SU-DHL-6 (cell line): Measurements from ENCODE around the gene KLK1.

ENCODE experiments used
- H2AFZ ChIP-seq: fragments of 200-600 bp; sonication (generic); 2 replicates; pipeline ENCODE4 v1.6.1; 2014; ENCODE audit warnings: low read depth, mild to moderate bottlenecking, moderate library complexity, mixed read lengths, antibody characterized with exemption, low read length; ENCODE audit not compliant: severe bottlenecking
- H3F3A ChIP-seq: fragments of 200-600 bp; shearing (Covaris generic); 2 replicates; pipeline ENCODE4 v1.6.0; 2016; ENCODE audit warnings: antibody characterized with exemption, mild to moderate bottlenecking; ENCODE audit not compliant: insufficient read depth
- H3K27ac ChIP-seq: fragments of 200-600 bp; sonication (generic); 2 replicates; pipeline ENCODE4 v1.5.1; 2016; ENCODE audit warnings: low read depth, mild to moderate bottlenecking, low read length, moderate library complexity, mixed read lengths
- H3K27me3 ChIP-seq: fragments of 200-600 bp; sonication (generic), shearing (Covaris generic); 2 replicates; pipeline ENCODE4 v1.6.0; 2014; ENCODE audit warnings: mild to moderate bottlenecking, low read length
- H3K36me3 ChIP-seq: fragments of 200-600 bp; sonication (generic); 2 replicates; pipeline ENCODE4 v1.6.1; 2014; ENCODE audit warnings: mild to moderate bottlenecking, low read length, mixed read lengths
- H3K4me2 ChIP-seq: fragments of 300-600, 200-600 bp; shearing (Covaris generic), sonication (generic); 2 replicates; pipeline ENCODE4 v1.6.0; 2014; ENCODE audit warnings: low read length, low read depth, mild to moderate bottlenecking; ENCODE audit not compliant: poor library complexity, severe bottlenecking
- H3K4me3 ChIP-seq: fragments of 200-600 bp; sonication (generic); 2 replicates; pipeline ENCODE4 v1.5.1; 2014; ENCODE audit warnings: antibody characterized with exemption, low read length, mild to moderate bottlenecking, mixed read lengths; ENCODE audit not compliant: insufficient read depth, poor library complexity, severe bottlenecking
- H3K79me2 ChIP-seq: fragments of 200-600 bp; sonication (generic); 2 replicates; pipeline ENCODE4 v1.6.1; 2014; ENCODE audit warnings: mild to moderate bottlenecking, low read length, moderate library complexity; ENCODE audit not compliant: insufficient read depth
- H3K9ac ChIP-seq: fragments of 200-600 bp; sonication (generic); 2 replicates; pipeline ENCODE4 v1.7.0; 2014; ENCODE audit warnings: mild to moderate bottlenecking, low read length
- H3K9me2 ChIP-seq: fragments of 200-600 bp; sonication (generic); replicated peaks from 2 replicates; pipeline ENCODE4 v1.6.1; 2014; ENCODE audit warnings: low read length; ENCODE audit not compliant: insufficient read depth
- H3K9me3 ChIP-seq: fragments of 200-600 bp; sonication (generic); 2 replicates; pipeline ENCODE4 v1.6.1; 2014; ENCODE audit warnings: low read length, mixed read lengths; ENCODE audit not compliant: insufficient read depth
- H4K20me1 ChIP-seq: fragments of 200-600 bp; sonication (generic); 2 replicates; pipeline ENCODE4 v1.6.1; 2014; ENCODE audit warnings: low read depth, mild to moderate bottlenecking, antibody characterized with exemption, low read length, moderate library complexity, mixed read lengths
- EZH2phosphoT487 ChIP-seq: fragments of 200-600 bp; sonication (generic), shearing (Covaris generic); conservative IDR thresholded peaks from 2 replicates; pipeline ENCODE4 v1.6.1; 2018; ENCODE audit warnings: mild to moderate bottlenecking, antibody characterized with exemption, low read length, moderate library complexity, mixed read lengths
- TF ChIP-seq, protein P1 (sequence below): fragments of 200-600 bp; sonication (generic); IDR thresholded peaks from one replicate; pipeline ENCODE4 v1.5.1; 2017; ENCODE audit warnings: antibody characterized with exemption, mild to moderate bottlenecking, low read length, moderate library complexity; ENCODE audit not compliant: insufficient read depth, poor library complexity, severe bottlenecking

Gene KLK1

GRCh38 chr19:50869479-50869878 lies 45.9 kb upstream of the KLK1 start:
- H2AFZ ChIP-seq, result no peak overlapping the region

DNA sequence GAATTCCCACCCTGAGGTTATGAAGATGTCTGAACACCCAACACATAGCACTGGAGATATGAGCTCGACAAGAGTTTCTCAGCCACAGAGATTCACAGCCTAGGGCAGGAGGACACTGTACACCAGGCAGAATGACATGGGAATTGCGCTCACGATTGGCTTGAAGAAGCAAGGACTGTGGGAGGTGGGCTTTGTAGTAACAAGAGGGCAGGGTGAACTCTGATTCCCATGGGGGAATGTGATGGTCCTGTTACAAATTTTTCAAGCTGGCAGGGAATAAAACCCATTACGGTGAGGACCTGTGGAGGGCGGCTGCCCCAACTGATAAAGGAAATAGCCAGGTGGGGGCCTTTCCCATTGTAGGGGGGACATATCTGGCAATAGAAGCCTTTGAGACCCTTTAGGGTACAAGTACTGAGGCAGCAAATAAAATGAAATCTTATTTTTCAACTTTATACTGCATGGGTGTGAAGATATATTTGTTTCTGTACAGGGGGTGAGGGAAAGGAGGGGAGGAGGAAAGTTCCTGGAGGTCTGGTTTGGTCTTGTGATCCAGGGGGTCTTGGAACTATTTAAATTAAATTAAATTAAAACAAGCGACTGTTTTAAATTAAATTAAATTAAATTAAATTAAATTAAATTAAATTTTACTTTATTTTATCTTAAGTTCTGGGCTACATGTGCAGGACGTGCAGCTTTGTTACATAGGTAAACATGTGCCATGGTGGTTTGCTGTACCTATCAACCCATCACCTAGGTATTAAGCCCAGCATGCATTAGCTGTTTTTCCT lies 38.1 kb upstream of the KLK1 start:
- Histone ChIP-seq H3K79me2 (no peaks in the 10 kb centered on the region), H3K27me3 (no peaks in the 10 kb centered on the region)

More at GRCh38 chr19:50869479-50869878, 45.9 kb upstream of the KLK1 start:
- Histone ChIP-seq H3K79me2 (no peaks in the 10 kb centered on the region), H3K9me3 (no peaks in the 10 kb centered on the region), H3K9me2 (no peaks in the 10 kb centered on the region), H3K27me3 (no peaks in the 10 kb centered on the region), H3K36me3 (no peaks in the 10 kb centered on the region), H3K4me3 (no peak overlapping the region), H4K20me1 (no peaks in the 10 kb centered on the region), H3K4me2 (no peak overlapping the region), H3K9ac (no peak overlapping the region), H3F3A (no peaks in the 10 kb centered on the region), H3K27ac (no peak overlapping the region)
- TF ChIP-seq, protein P1, sequence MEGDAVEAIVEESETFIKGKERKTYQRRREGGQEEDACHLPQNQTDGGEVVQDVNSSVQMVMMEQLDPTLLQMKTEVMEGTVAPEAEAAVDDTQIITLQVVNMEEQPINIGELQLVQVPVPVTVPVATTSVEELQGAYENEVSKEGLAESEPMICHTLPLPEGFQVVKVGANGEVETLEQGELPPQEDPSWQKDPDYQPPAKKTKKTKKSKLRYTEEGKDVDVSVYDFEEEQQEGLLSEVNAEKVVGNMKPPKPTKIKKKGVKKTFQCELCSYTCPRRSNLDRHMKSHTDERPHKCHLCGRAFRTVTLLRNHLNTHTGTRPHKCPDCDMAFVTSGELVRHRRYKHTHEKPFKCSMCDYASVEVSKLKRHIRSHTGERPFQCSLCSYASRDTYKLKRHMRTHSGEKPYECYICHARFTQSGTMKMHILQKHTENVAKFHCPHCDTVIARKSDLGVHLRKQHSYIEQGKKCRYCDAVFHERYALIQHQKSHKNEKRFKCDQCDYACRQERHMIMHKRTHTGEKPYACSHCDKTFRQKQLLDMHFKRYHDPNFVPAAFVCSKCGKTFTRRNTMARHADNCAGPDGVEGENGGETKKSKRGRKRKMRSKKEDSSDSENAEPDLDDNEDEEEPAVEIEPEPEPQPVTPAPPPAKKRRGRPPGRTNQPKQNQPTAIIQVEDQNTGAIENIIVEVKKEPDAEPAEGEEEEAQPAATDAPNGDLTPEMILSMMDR, result no peak
- no peak for TF ChIP-seq EZH2phosphoT487

GRCh38 chr19:50861010-50861409 lies 37.4 kb upstream of the KLK1 start:
- Histone ChIP-seq H3K4me3 (no peak overlapping the region), H3K27me3 (no peaks in the 10 kb centered on the region), H3K9me3 (no peaks in the 10 kb centered on the region), H2AFZ (no peak overlapping the region), H3K9me2 (no peaks in the 10 kb centered on the region), H4K20me1 (no peaks in the 10 kb centered on the region), H3K79me2 (no peaks in the 10 kb centered on the region), H3F3A (no peaks in the 10 kb centered on the region), H3K36me3 (no peaks in the 10 kb centered on the region), H3K9ac (no peak overlapping the region), H3K27ac (no peak overlapping the region), H3K4me2 (no peak overlapping the region)
- TF ChIP-seq, protein P1, result no peak

More for the DNA sequence above, 38.1 kb upstream of the KLK1 start:
- Histone ChIP-seq H3F3A (no peaks in the 10 kb centered on the region), H4K20me1 (no peaks in the 10 kb centered on the region), H3K9me2 (no peaks in the 10 kb centered on the region), H3K27ac (no peak overlapping the region), H3K36me3 (no peaks in the 10 kb centered on the region), H3K4me3 (no peak overlapping the region), H3K4me2 (no peak overlapping the region), H3K9me3 (no peaks in the 10 kb centered on the region), H2AFZ (no peak overlapping the region), H3K9ac (no peak overlapping the region)
- TF ChIP-seq, protein P1, result no peak
- no peak for TF ChIP-seq EZH2phosphoT487
